Esophagus muscularis mucosa (tissue), 4 donors: ENCODE results near the gene FZR1.
"Not testable (repeated sequence)": the region's sequence is repeated elsewhere in the genome, so short reads cannot be mapped to it uniquely, and the experiment has no call there.

Source experiments
- CTCF ChIP-seq, 3 experiments: fragments of 200-600 bp in 2 of 3; fragments of 450-650 bp in 1 of 3; sonication (generic) in 2 of 3; IDR thresholded peaks; one replicate each; pipeline ENCODE4 v1.5.1; 2017 to 2019; ENCODE audit warnings: antibody characterized with exemption in 3 of 3, mild to moderate bottlenecking in 2 of 3, moderate library complexity in 1 of 3
- EP300 ChIP-seq: sonication (generic); formaldehyde crosslinking; IDR thresholded peaks from one replicate; pipeline ENCODE4 v1.6.1; 2017; ENCODE audit warnings: antibody characterized with exemption
- POLR2A ChIP-seq: fragments of 450-650 bp; IDR thresholded peaks from one replicate; pipeline ENCODE4 v1.6.1; 2017; ENCODE audit warnings: antibody characterized with exemption, moderate library complexity, mild to moderate bottlenecking, low read depth
- POLR2AphosphoS5 ChIP-seq, 2 donors: sonication (generic); formaldehyde crosslinking; IDR thresholded peaks; one replicate each; pipeline ENCODE4 v1.6.1; 2017; ENCODE audit warnings: antibody characterized with exemption in 2 of 2

- TF ChIP-seq CTCF (IDR thresholded peaks at IDR 0.05); POLR2AphosphoS5 (IDR thresholded peaks at IDR 0.05); POLR2A; EP300: not testable (repeated sequence)
Observed at GRCh38 chr19:3508121-3508661, 2.1 kb downstream of the FZR1 start.
